ENCODE measurements around the gene LSR.

DNA sequence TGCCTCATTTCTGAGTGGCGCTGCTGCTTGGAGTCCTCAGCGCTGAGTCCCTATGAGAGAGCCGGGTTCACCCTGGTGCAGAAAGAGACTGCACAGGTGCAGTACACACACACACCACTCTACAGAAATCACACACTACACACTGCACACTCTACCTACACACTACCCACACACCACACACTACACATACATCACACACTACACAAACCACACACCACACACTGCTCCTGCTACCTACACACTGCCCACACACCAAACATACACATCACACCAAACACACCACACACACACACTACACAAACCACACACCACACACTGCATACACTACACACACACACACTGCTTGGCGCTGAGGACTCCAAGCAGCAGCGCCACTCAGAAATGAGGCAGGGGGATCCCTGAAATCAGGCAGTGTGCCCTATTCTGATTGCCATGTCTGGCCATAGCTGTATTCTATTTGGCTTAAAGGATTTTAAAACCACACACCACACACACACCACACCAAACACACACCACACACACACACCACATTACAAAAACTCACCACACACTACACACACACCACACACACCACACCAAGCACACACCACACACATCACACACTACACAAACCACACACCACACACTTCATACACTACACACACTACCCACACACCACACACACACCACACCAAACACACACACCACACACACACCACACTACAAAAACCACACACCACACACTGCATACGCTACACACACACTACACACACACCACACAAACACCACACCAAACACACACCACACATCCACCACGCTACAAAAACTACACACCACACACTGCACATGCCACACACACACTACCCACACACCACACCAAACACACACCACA lies 48.1 kb downstream of the LSR start:
- TF ChIP-seq, protein P1, sequence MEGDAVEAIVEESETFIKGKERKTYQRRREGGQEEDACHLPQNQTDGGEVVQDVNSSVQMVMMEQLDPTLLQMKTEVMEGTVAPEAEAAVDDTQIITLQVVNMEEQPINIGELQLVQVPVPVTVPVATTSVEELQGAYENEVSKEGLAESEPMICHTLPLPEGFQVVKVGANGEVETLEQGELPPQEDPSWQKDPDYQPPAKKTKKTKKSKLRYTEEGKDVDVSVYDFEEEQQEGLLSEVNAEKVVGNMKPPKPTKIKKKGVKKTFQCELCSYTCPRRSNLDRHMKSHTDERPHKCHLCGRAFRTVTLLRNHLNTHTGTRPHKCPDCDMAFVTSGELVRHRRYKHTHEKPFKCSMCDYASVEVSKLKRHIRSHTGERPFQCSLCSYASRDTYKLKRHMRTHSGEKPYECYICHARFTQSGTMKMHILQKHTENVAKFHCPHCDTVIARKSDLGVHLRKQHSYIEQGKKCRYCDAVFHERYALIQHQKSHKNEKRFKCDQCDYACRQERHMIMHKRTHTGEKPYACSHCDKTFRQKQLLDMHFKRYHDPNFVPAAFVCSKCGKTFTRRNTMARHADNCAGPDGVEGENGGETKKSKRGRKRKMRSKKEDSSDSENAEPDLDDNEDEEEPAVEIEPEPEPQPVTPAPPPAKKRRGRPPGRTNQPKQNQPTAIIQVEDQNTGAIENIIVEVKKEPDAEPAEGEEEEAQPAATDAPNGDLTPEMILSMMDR (conservative IDR thresholded peaks at IDR 0.05), result no peak
- no peak for TF ChIP-seq ZFX (IDR thresholded peaks at IDR 0.05)
